HG02852 (cell line): ENCODE results near the gene NGFR.

ENCODE experiments used
- ATAC-seq: cut with Tn5 transposase; IDR thresholded peaks from one replicate; pipeline ENCODE4 v1.9.1; 2021; ENCODE audit warnings: mild to moderate bottlenecking, moderate library complexity; ENCODE audit not compliant: unreplicated experiment

NGFR gene

DNA sequence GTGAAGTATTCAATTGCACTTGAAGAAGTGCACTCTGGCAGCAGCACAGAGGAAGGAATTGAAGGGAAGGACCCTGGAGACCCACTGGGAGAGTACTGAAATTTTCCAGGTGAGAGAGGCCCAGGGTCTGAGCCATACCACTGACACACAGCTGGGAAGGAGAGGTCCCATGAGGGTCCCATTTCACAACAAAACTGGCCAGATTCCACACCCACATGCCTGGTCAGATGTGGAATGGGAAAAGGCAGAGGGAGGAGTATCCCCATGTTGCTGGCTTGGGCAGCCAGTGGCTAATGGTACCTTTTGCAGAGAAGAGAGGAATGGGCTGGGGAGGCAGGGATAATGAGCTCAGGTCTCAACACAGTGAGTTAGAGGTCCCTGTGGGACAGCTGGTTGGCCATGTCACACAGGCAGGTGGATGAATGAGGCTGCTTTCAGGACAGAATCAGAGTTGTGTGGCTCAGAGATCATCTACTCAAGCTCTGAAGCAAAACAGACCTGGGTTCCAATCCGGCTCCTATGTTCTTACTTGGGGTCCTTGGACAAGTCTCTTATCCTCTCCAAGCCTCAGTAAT lies 26.2 kb upstream of the NGFR start:
- no peak for ATAC-seq

DNA sequence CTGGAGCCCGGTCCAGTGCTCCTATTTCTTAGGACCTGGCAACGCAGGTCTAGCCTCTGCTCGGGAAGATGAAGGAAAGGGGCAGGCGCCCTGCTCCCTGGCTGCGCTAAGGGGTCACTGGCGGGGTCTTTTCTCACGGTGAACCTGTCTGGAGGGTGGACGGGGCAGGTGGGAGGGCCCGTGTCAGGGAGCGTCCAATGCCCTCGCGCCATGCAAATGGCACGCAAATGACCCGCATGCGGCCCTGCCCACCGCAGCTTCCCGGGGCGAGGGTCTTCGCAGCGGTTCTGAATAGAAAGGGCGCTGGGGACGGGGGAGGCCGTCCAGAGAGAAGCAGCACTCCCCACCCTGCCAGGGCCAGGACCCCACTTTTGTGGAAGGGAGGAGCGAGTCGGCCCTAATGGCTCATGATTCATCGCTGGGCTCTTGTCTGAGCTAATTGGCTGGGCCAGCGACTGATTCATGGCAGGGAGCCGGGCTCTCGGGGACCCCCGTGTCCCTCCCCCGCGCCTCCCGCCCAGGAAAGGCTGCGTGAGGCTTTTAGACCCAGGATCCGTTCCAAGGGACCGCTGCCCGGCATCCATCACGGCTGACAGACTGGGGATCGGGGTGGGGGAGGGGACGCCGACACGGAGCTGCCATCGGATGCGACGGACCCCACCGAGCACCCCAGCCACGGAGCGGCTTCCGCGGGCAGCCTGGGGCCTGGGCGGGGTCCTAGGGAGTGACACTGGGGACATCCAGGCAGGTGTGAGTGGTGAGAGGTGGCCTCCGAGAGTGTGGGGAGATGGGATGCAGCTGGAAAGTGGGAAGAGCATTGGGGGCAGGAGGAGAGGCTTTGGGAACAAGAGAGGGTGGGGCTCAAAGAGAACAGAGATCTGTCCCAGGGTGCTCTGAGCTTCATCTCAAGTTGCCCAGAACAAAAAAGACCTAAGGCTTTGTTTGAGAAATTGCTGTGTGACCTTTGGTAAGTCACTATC lies 25.0 kb upstream of the NGFR start:
- no peak for ATAC-seq

DNA sequence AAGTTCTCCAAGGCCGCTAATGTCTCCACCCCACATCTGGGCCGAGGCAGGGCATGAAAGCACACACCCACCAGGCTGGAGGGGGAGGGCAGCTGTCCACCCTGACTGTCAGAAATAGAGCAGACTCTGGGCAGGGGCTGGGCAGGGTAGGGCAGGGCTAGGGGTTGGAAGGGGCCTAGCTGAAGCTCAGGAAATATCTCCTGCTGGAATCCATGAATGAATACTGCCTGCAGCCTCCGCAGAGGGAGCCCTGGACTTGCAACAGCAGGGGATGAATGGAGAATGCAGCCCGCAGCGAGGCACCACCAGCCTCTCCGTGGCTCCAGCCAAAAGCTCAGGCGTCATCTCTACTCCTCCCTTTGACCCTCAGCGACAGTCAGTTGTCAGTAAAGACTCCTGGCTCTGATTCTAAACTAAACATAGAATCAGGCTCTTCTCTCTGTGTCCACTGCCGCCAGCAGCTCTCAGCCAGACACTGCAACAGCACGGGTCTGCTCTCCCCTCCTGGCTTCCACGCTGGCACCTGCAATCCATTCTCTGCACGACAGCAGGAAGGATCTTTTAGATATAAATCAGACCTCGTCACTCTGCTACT lies 23.9 kb upstream of the NGFR start:
- ATAC-seq, result no peak

GRCh38 chr17:49471769-49472168 lies 23.3 kb upstream of the NGFR start:
- ATAC-seq, result no peak

GRCh38 chr17:49472527-49472926 lies 22.6 kb upstream of the NGFR start:
- no peak for ATAC-seq

GRCh38 chr17:49473900-49474751 lies 21.0 kb upstream of the NGFR start:
- no peak for ATAC-seq

GRCh38 chr17:49477709-49478108 lies 17.4 kb upstream of the NGFR start:
- no peak for ATAC-seq

GRCh38 chr17:49480836-49481615 lies 14.1 kb upstream of the NGFR start:
- no peak for ATAC-seq

- no peak for ATAC-seq
Observed at GRCh38 chr17:49482144-49482817, 12.8 kb upstream of the NGFR start.

- ATAC-seq, result no peak
Observed at GRCh38 chr17:49483599-49484509, 11.2 kb upstream of the NGFR start.

- ATAC-seq, result no peak
Observed at GRCh38 chr17:49484588-49484987, 10.5 kb upstream of the NGFR start.

DNA sequence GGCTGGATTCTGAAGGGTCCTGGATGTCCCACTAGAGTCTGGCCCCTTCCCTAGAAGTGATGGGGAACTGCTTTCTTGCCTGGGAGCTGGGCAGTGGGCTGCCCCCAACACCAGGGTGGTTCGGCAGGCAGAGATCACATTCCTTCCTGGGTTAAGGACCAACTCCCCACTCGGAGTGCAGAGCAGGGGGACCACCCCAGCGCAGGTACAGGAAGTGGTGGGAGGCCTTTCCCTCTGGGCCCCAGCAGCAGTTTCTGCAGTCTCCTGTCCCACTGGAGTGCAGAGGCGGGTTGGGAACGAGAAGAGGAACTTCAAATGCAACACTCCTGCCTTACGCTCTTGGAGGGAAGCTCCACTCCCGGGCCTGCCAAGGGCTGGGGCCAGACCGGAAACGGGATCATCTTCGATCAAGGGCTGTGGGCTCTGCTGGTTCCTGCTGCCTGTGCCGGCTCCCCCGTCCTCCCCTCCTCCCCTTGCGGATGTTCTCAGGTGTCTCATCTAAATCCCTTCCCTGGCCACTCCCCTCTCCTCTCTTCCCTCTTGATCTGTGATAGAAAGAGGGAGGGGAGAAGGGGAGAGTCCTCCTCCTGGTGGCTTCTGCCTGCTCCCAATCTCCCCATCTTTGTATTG lies 9.0 kb upstream of the NGFR start:
- ATAC-seq, result no peak

GRCh38 chr17:49487183-49487582 lies 7.9 kb upstream of the NGFR start:
- ATAC-seq, result no peak

- ATAC-seq, result no peak
Observed at GRCh38 chr17:49488612-49489011, 6.5 kb upstream of the NGFR start.

GRCh38 chr17:49489348-49489747 lies 5.7 kb upstream of the NGFR start:
- ATAC-seq, result no peak

DNA sequence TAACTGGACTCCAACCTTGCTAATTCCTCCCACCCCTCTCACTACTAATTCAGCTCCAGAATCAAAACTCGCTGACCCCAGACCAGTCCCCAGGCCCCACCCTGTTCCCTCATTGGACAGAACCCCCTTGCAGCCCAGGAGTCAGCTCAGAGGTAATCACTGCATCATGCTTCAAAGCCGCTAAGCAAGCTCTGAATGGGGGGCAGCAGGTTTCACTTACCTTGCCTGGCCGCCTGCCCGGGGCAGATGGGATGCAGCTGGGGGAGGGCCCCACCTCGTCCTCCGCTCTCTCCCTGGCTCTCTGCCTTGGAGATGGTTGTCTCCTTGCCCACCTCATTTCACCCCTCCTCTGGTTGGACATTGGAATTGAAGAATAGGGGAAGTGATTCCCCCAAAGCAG lies 4.8 kb upstream of the NGFR start:
- no peak for ATAC-seq

DNA sequence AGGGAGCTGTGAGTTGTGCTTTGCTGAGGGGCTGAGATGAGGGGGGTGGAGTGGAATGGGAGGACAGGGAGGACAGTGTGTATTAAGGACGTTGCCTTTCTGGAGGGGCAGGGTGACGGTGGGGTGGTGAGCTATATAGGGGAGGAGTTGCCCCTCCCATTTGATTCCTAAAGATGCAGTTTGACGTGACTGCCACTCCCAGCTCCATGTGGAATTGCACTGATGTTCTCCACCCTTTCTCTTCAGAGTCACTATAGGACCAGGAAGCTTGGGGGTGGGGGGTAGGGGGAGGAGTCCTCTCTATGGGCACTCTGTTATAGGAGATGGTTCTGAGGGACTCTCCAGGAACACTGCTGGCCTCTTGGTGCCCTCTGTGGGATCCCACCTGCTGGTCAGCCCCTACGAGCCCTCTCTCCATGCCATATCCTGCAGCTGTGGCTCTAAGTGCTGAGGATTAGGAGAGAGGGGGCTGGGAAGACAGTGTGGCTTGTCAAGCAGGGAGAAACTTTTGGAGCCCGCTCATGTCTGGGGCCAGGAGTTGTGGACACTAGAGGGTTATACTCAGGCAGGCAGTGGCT lies 3.8 kb upstream of the NGFR start:
- no peak for ATAC-seq
